Activated naive CD4-positive, alpha-beta T cell treated with anti-CD3 and anti-CD28 coated beads, Interleukin-2, amount 10 ng/mL, durations not matched to agents 7 days and 5 days (primary cell): Measurements from ENCODE around the gene AFF3.
A peak's percentile ranks its signal among the peaks of the same experiment; 100 is the strongest.
"Not testable (repeated sequence)": the region's sequence is repeated elsewhere in the genome, so short reads cannot be mapped to it uniquely, and the experiment has no call there.

Experiments used
- CTCF ChIA-PET: fragments of 350-600 bp; sonication (Branson Sonifier 250); formaldehyde crosslinking; loops from one replicate; lab custom pipeline; 2021; ENCODE audit warnings: antibody characterized with exemption; lab: Charles Lee
- DNase-seq: peaks from one replicate; pipeline ENCODE4 v3.0.0-alpha.2; 2020
- H3K27ac Mint-ChIP-seq: one replicate; pipeline ENCODE4 v1.8.0; 2021; ENCODE audit warnings: mild to moderate bottlenecking, moderate library complexity, mixed read lengths
- H3K27me3 Mint-ChIP-seq: one replicate; pipeline ENCODE4 v1.8.0; 2021; ENCODE audit warnings: mild to moderate bottlenecking, mixed read lengths
- H3K36me3 Mint-ChIP-seq: one replicate; pipeline ENCODE4 v1.8.0; 2021; ENCODE audit warnings: mixed read lengths
- H3K4me1 Mint-ChIP-seq: one replicate; pipeline ENCODE4 v1.8.0; 2021; ENCODE audit warnings: mixed read lengths
- H3K4me3 Mint-ChIP-seq: one replicate; pipeline ENCODE4 v1.8.0; 2021; ENCODE audit warnings: mild to moderate bottlenecking, moderate library complexity, mixed read lengths
- H3K9me3 Mint-ChIP-seq: one replicate; pipeline ENCODE4 v1.8.0; 2021; ENCODE audit warnings: mixed read lengths

AFF3 gene

GRCh38 chr2:100108648-100109020 lies 33.8 kb downstream of the AFF3 start:
- not testable (repeated sequence) for H3K27ac Mint-ChIP-seq, DNase-seq, H3K9me3 Mint-ChIP-seq, H3K4me3 Mint-ChIP-seq
- Mint-ChIP-seq H3K36me3 (peaks cover 15% of the 10 kb centered on the region), H3K27me3 (peaks cover 31% of the 10 kb centered on the region), H3K4me1 (peaks cover 33% of the 10 kb centered on the region)
- CTCF ChIA-PET, result interaction anchor here (0.6 kb wide), 1 partner anchor 25 kb away, joined by 4 read pairs; no protein-coding TSS in a partner anchor

GRCh38 chr2:100107906-100108647 lies 34.3 kb downstream of the AFF3 start:
- CTCF ChIA-PET, result interaction anchor here (0.6 kb wide), 1 partner anchor 26 kb away, joined by 4 read pairs; no protein-coding TSS in a partner anchor
- no peak for DNase-seq
- H3K4me3 Mint-ChIP-seq, result no peak overlapping the region
- H3K4me1 Mint-ChIP-seq, result peaks cover 28% of the 10 kb centered on the region
- no peaks in the 10 kb centered on the region for H3K9me3 Mint-ChIP-seq
- H3K36me3 Mint-ChIP-seq, result peaks cover 13% of the 10 kb centered on the region
- H3K27me3 Mint-ChIP-seq, result peaks cover 34% of the 10 kb centered on the region
- no peak overlapping the region for H3K27ac Mint-ChIP-seq

GRCh38 chr2:100107440-100107839 lies 35.0 kb downstream of the AFF3 start:
- no peak overlapping the region for H3K27ac Mint-ChIP-seq
- H3K4me1 Mint-ChIP-seq, result peaks cover 21% of the 10 kb centered on the region
- H3K27me3 Mint-ChIP-seq, result peaks cover 34% of the 10 kb centered on the region
- H3K36me3 Mint-ChIP-seq, result peaks cover 13% of the 10 kb centered on the region
- H3K9me3 Mint-ChIP-seq, result no peaks in the 10 kb centered on the region
- no peak for DNase-seq
- H3K4me3 Mint-ChIP-seq, result no peak overlapping the region
- CTCF ChIA-PET, result no interaction called here

GRCh38 chr2:100106460-100106859 lies 35.9 kb downstream of the AFF3 start:
- H3K27ac Mint-ChIP-seq, result no peak overlapping the region
- H3K4me3 Mint-ChIP-seq, result no peak overlapping the region
- CTCF ChIA-PET, result no interaction called here
- H3K27me3 Mint-ChIP-seq, result peaks cover 34% of the 10 kb centered on the region
- DNase-seq, result no peak
- H3K9me3 Mint-ChIP-seq, result no peaks in the 10 kb centered on the region
- peaks cover 16% of the 10 kb centered on the region for H3K4me1 Mint-ChIP-seq
- H3K36me3 Mint-ChIP-seq, result peaks cover 13% of the 10 kb centered on the region

GRCh38 chr2:100105678-100106054 lies 36.7 kb downstream of the AFF3 start:
- peaks cover 34% of the 10 kb centered on the region for H3K27me3 Mint-ChIP-seq
- H3K9me3 Mint-ChIP-seq, result no peaks in the 10 kb centered on the region
- CTCF ChIA-PET, result interaction anchor here (0.5 kb wide), 1 partner anchor 12 kb away, joined by 3 read pairs; no protein-coding TSS in a partner anchor
- peaks cover 12% of the 10 kb centered on the region for H3K4me1 Mint-ChIP-seq
- no peak overlapping the region for H3K27ac Mint-ChIP-seq
- H3K4me3 Mint-ChIP-seq, result peak overlapping the region; percentile 76
- H3K36me3 Mint-ChIP-seq, result peaks cover 13% of the 10 kb centered on the region
- DNase-seq, result no peak

- peak; percentile 39 for DNase-seq
- CTCF ChIA-PET, result interaction anchor here (0.5 kb wide), 1 partner anchor 13 kb away, joined by 3 read pairs; no protein-coding TSS in a partner anchor
- H3K4me1 Mint-ChIP-seq, result peaks cover 7% of the 10 kb centered on the region
- H3K27ac Mint-ChIP-seq, result no peak overlapping the region
- H3K4me3 Mint-ChIP-seq, result peak overlapping the region; percentile 76
- peaks cover 34% of the 10 kb centered on the region for H3K27me3 Mint-ChIP-seq
- no peaks in the 10 kb centered on the region for H3K9me3 Mint-ChIP-seq
- H3K36me3 Mint-ChIP-seq, result peaks cover 13% of the 10 kb centered on the region
Observed at GRCh38 chr2:100104718-100105677, 37.4 kb downstream of the AFF3 start.

- H3K4me1 Mint-ChIP-seq, H3K9me3 Mint-ChIP-seq, H3K27ac Mint-ChIP-seq, CTCF ChIA-PET, H3K4me3 Mint-ChIP-seq, DNase-seq, H3K36me3 Mint-ChIP-seq: not testable (repeated sequence)
- H3K27me3 Mint-ChIP-seq, result peaks cover 34% of the 10 kb centered on the region
Observed at GRCh38 chr2:100104265-100104664, 38.1 kb downstream of the AFF3 start.

GRCh38 chr2:100103527-100104252 lies 38.7 kb downstream of the AFF3 start:
- H3K4me1 Mint-ChIP-seq, H3K36me3 Mint-ChIP-seq, CTCF ChIA-PET, H3K9me3 Mint-ChIP-seq, H3K27ac Mint-ChIP-seq, DNase-seq, H3K4me3 Mint-ChIP-seq: not testable (repeated sequence)
- peaks cover 34% of the 10 kb centered on the region for H3K27me3 Mint-ChIP-seq

- H3K9me3 Mint-ChIP-seq, CTCF ChIA-PET, H3K27ac Mint-ChIP-seq, H3K36me3 Mint-ChIP-seq, H3K4me1 Mint-ChIP-seq, DNase-seq, H3K4me3 Mint-ChIP-seq: not testable (repeated sequence)
- H3K27me3 Mint-ChIP-seq, result peaks cover 26% of the 10 kb centered on the region
Observed at GRCh38 chr2:100102466-100103180, 39.8 kb downstream of the AFF3 start.

GRCh38 chr2:100098855-100099254 lies 43.5 kb downstream of the AFF3 start:
- H3K27me3 Mint-ChIP-seq, DNase-seq, H3K27ac Mint-ChIP-seq, H3K4me1 Mint-ChIP-seq, H3K36me3 Mint-ChIP-seq, H3K9me3 Mint-ChIP-seq, CTCF ChIA-PET, H3K4me3 Mint-ChIP-seq: not testable (repeated sequence)

- H3K27ac Mint-ChIP-seq, DNase-seq, H3K9me3 Mint-ChIP-seq, H3K4me3 Mint-ChIP-seq, CTCF ChIA-PET, H3K27me3 Mint-ChIP-seq, H3K36me3 Mint-ChIP-seq, H3K4me1 Mint-ChIP-seq: not testable (repeated sequence)
Observed at GRCh38 chr2:100097611-100098294, 44.6 kb downstream of the AFF3 start.

- DNase-seq, CTCF ChIA-PET, H3K4me3 Mint-ChIP-seq, H3K9me3 Mint-ChIP-seq, H3K36me3 Mint-ChIP-seq, H3K27ac Mint-ChIP-seq, H3K4me1 Mint-ChIP-seq, H3K27me3 Mint-ChIP-seq: not testable (repeated sequence)
Observed at GRCh38 chr2:100095845-100096244, 46.5 kb downstream of the AFF3 start.

GRCh38 chr2:100091807-100092206 lies 50.6 kb downstream of the AFF3 start:
- DNase-seq, H3K27ac Mint-ChIP-seq, H3K4me3 Mint-ChIP-seq, H3K9me3 Mint-ChIP-seq, H3K36me3 Mint-ChIP-seq, H3K27me3 Mint-ChIP-seq, CTCF ChIA-PET, H3K4me1 Mint-ChIP-seq: not testable (repeated sequence)
